HL-60 (cell line): Measurements from ENCODE around the gene BBS1.

Experiments used
- CTCF ChIP-seq: IDR thresholded peaks from one replicate; pipeline ENCODE4 v1.5.1; 2011; ENCODE audit warnings: low read length, control low read depth, inconsistent platforms; ENCODE audit not compliant: insufficient read depth
- TF ChIP-seq, protein P1 (sequence below): IDR thresholded peaks from 2 replicates; pipeline ENCODE4 v1.6.1; 2012; ENCODE audit warnings: low read depth; ENCODE audit not compliant: insufficient replicate concordance

GRCh38 chr11:66489636-66490035 is 20.8 kb upstream of the BBS1 start:
- no peak for TF ChIP-seq CTCF
- TF ChIP-seq, protein P1, sequence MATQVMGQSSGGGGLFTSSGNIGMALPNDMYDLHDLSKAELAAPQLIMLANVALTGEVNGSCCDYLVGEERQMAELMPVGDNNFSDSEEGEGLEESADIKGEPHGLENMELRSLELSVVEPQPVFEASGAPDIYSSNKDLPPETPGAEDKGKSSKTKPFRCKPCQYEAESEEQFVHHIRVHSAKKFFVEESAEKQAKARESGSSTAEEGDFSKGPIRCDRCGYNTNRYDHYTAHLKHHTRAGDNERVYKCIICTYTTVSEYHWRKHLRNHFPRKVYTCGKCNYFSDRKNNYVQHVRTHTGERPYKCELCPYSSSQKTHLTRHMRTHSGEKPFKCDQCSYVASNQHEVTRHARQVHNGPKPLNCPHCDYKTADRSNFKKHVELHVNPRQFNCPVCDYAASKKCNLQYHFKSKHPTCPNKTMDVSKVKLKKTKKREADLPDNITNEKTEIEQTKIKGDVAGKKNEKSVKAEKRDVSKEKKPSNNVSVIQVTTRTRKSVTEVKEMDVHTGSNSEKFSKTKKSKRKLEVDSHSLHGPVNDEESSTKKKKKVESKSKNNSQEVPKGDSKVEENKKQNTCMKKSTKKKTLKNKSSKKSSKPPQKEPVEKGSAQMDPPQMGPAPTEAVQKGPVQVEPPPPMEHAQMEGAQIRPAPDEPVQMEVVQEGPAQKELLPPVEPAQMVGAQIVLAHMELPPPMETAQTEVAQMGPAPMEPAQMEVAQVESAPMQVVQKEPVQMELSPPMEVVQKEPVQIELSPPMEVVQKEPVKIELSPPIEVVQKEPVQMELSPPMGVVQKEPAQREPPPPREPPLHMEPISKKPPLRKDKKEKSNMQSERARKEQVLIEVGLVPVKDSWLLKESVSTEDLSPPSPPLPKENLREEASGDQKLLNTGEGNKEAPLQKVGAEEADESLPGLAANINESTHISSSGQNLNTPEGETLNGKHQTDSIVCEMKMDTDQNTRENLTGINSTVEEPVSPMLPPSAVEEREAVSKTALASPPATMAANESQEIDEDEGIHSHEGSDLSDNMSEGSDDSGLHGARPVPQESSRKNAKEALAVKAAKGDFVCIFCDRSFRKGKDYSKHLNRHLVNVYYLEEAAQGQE: no peak
